ENCODE measurements around the gene KRT14. TPM values are rescaled to one million over a fixed set of nuclear protein-coding genes. Genes with fewer than 3 reads are reported as not detected.

Gene KRT14
- total RNA-seq, 4 donors from 2014 or later, result 2.9 TPM; not detected in 3

DNA sequence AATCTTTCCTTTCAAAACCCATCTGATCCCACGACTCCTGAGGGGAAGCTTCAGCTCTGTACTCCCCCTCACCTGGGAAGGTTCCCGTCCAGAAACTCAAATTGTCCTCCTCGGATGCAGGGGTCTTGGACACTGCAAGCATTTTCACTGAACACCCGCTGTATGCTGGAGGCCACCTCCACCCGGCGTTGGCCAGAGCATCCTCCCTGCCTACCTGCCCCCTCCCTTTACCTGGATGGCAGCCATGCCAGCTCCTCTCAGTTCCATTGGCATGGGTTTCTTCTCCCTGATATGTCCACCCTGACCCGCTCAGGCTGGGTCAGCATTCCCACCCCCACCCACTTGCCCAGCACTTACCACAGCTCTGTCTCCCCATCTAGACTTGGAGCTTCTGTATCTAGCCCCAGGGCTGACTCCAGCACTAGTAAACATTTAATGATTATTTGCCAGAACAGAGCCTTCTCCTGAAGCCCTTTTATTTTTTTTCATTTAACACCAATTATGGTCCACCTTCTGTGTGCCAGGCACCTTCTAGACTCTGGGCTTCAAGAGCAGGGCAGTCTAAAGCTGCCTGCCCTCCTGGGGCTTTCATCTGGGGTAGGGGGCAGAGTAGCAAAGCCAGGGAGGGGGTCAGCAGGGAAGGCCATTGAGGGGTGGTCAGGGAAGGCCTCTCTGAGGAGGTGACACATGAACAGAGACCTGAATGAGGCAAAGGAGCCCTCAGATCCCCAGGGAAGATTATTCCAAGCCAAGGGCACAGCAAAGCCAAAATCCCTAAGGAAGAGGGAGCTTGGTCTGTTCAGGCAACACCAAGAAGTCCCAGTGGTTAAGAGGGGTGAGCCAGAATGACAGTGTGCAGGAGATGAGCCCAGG, 49.7 kb downstream of the KRT14 start:
- WGBS, result 80% methylated on average over 7 of the region's 7 CpGs
- no peak overlapping the region for H3K27ac ChIP-seq (replicated peaks in 1 of 4)
- no peak overlapping the region for H3K4me3 ChIP-seq
- no peaks in the 10 kb centered on the region for H3K4me1 ChIP-seq
- peaks cover 0 to 9% (median 0%) of the 10 kb centered on the region in 4 donors for H3K27me3 ChIP-seq
- TF ChIP-seq POLR2A (IDR thresholded peaks at IDR 0.05; ENCODE audit: low read depth), result no peak
- TF ChIP-seq, protein P1, sequence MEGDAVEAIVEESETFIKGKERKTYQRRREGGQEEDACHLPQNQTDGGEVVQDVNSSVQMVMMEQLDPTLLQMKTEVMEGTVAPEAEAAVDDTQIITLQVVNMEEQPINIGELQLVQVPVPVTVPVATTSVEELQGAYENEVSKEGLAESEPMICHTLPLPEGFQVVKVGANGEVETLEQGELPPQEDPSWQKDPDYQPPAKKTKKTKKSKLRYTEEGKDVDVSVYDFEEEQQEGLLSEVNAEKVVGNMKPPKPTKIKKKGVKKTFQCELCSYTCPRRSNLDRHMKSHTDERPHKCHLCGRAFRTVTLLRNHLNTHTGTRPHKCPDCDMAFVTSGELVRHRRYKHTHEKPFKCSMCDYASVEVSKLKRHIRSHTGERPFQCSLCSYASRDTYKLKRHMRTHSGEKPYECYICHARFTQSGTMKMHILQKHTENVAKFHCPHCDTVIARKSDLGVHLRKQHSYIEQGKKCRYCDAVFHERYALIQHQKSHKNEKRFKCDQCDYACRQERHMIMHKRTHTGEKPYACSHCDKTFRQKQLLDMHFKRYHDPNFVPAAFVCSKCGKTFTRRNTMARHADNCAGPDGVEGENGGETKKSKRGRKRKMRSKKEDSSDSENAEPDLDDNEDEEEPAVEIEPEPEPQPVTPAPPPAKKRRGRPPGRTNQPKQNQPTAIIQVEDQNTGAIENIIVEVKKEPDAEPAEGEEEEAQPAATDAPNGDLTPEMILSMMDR (IDR thresholded peaks at IDR 0.05), result no peak
- no peak for TF ChIP-seq EP300 (IDR thresholded peaks at IDR 0.05)
- TF ChIP-seq POLR2AphosphoS5 (IDR thresholded peaks at IDR 0.05), result no peak
- DNase-seq (ENCODE audit: extremely low spot score), result no peak
- H3K9me3 ChIP-seq, result no peaks in the 10 kb centered on the region
- no peaks in the 10 kb centered on the region for H3K36me3 ChIP-seq
- intact Hi-C loops (cut with DNase I), result no loop called here

DNA sequence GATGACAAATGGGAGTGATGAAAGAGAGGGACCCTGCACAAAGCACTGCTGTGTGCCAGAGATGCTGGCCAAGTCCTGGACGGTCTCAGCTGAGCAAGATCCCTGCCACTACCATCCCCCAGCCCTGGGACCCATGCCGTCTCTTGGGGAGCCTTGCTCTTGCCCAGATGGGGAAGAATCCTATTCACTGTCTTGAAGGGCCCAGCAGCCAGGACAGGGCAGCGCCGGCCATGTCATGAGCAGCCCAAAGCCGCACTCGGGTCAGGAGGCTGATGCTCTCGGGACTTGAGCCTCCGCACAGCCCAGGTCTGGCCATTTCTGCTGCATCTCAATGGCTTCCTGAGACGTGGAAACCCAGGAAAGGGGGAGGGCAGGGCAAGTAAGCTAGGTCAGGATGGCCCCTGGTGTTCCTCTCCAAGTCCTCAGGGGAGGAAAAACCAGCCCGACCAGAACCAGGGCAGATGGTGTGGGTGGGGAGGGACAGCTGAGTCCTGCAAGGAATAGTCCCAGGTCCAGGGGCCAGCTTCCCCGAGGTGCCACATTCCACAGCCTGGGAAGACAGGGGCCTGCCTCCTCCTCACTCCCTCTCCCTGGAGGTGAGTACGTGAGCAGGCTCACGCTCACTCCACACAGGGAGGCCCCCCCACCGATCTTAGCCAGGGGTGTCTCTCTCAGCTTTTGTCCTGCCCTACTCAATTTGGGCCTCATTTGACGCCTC, 50.8 kb downstream of the KRT14 start:
- Histone ChIP-seq H3K4me3 (no peak overlapping the region), H3K27me3 (peaks cover 0 to 15% (median 0%) of the 10 kb centered on the region in 4 donors), H3K4me1 (no peaks in the 10 kb centered on the region), H3K27ac (replicated peaks in 1 of 4) (no peak overlapping the region), H3K36me3 (no peaks in the 10 kb centered on the region), H3K9me3 (no peaks in the 10 kb centered on the region)
- 71% methylated on average over 6 of the region's 15 CpGs for WGBS
- DNase-seq (ENCODE audit: extremely low spot score), result no peak
- intact Hi-C loops (cut with DNase I), result no loop called here
- TF ChIP-seq, protein P1 (IDR thresholded peaks at IDR 0.05), result no peak
- TF ChIP-seq POLR2AphosphoS5 (IDR thresholded peaks at IDR 0.05) (no peak), POLR2A (IDR thresholded peaks at IDR 0.05; ENCODE audit: low read depth) (no peak), EP300 (IDR thresholded peaks at IDR 0.05) (no peak)

DNA sequence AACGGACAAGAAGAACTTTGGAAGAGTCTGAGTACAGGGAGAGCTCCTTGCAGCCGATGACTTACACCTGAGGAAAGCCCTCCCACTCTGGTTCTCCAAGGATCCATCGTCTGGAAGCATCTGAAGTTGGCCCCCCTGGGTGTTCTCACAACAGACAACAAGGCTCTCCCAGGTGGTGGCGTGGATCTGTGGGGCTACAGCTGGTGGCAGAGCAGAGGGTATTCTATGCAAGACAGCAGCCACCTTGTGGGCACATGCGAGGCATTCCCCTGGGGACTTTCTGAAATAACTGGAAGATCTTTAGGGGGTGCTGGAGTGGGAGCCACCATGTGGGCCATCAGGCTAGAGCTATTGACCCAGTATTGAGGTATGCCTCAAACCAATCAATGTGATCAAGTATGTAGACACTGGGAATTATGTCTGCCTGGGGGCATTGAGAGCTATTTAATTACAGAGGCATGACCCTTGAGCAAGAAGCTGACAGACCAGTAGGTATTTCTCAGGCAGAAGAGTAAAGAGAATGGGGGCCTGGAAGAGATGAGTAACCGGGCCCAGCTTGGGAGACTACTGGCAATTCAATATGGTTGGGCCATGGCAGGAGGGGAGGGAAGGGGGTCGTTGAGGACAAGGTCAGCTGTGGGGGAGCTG, 51.7 kb downstream of the KRT14 start:
- no peaks in the 10 kb centered on the region for H3K4me1 ChIP-seq
- TF ChIP-seq EP300 (IDR thresholded peaks at IDR 0.05), result no peak
- TF ChIP-seq, protein P1 (IDR thresholded peaks at IDR 0.05), result no peak
- no peak for TF ChIP-seq POLR2A (IDR thresholded peaks at IDR 0.05; ENCODE audit: low read depth)
- no peak for TF ChIP-seq POLR2AphosphoS5 (IDR thresholded peaks at IDR 0.05)
- peaks cover 0 to 24% (median 0%) of the 10 kb centered on the region in 4 donors for H3K27me3 ChIP-seq
- no peak for DNase-seq (ENCODE audit: extremely low spot score)
- H3K9me3 ChIP-seq, result no peaks in the 10 kb centered on the region
- H3K4me3 ChIP-seq, result no peak overlapping the region
- 84% methylated on average over 7 of the region's 7 CpGs for WGBS
- no peaks in the 10 kb centered on the region for H3K36me3 ChIP-seq
- intact Hi-C loops (cut with DNase I), result no loop called here
- no peak overlapping the region for H3K27ac ChIP-seq (replicated peaks in 1 of 4)

DNA sequence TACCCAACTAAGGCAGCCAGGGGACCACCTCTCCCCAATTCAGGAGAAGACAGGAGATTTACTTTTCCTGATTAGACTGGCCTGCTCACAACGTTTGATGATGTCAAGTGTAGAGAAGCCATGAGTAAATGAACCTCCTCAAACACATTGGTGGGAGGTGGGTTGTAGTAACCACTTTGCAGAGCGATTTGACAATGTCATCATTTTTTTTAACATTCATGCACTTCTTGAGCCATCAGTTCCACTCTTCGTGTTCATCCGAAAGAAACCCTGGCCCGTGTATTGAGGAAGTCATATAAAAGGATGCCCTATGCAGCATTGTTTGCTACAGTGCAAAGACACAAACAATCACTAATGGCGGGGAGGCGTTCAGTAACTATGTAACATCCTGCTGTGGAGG, 53.1 kb downstream of the KRT14 start:
- no peak for TF ChIP-seq EP300 (IDR thresholded peaks at IDR 0.05)
- no peak for TF ChIP-seq POLR2A (IDR thresholded peaks at IDR 0.05; ENCODE audit: low read depth)
- TF ChIP-seq, protein P1 (IDR thresholded peaks at IDR 0.05), result no peak
- TF ChIP-seq POLR2AphosphoS5 (IDR thresholded peaks at IDR 0.05), result no peak
- no peak overlapping the region for H3K4me3 ChIP-seq
- H3K9me3 ChIP-seq, result no peaks in the 10 kb centered on the region
- DNase-seq (ENCODE audit: extremely low spot score), result no peak
- peaks cover 0 to 38% (median 2%) of the 10 kb centered on the region in 4 donors for H3K27me3 ChIP-seq
- no peak overlapping the region for H3K27ac ChIP-seq (replicated peaks in 1 of 4)
- WGBS, result 86% methylated on average over 7 of the region's 7 CpGs
- H3K4me1 ChIP-seq, result peaks cover 0 to under 1% (median 0%) of the 10 kb centered on the region in 4 donors
- H3K36me3 ChIP-seq, result no peaks in the 10 kb centered on the region
- intact Hi-C loops (cut with DNase I), result no loop called here
